GM12874 (cell line): ENCODE results near the gene SNAP25.

Experiments used
- CTCF ChIP-seq: IDR thresholded peaks from 2 replicates; pipeline ENCODE4 v1.5.1; 2011; ENCODE audit warnings: low read depth, mild to moderate bottlenecking, control low read depth, low read length, moderate library complexity; ENCODE audit not compliant: insufficient read depth

Gene SNAP25

GRCh38 chr20:10218536-10219451, at the start of gene SNAP25:
SNAP25 (plus strand) TSS chr20:10218830; CDS start chr20:10275492, 56,662 bp downstream.
- TF ChIP-seq CTCF: no peak

- TF ChIP-seq CTCF: no peak
Observed at GRCh38 chr20:10169752-10170151, 48.9 kb upstream of the SNAP25 start.

GRCh38 chr20:10170261-10170660, 48.4 kb upstream of the SNAP25 start:
- no peak for TF ChIP-seq CTCF

- TF ChIP-seq CTCF: no peak
Observed at GRCh38 chr20:10171864-10172751, 46.5 kb upstream of the SNAP25 start.

GRCh38 chr20:10172998-10173655, 45.5 kb upstream of the SNAP25 start:
- TF ChIP-seq CTCF: no peak

- no peak for TF ChIP-seq CTCF
Observed at GRCh38 chr20:10174400-10174799, 44.2 kb upstream of the SNAP25 start.

- TF ChIP-seq CTCF: no peak
Observed at GRCh38 chr20:10177326-10177725, 41.3 kb upstream of the SNAP25 start.
